Lung (tissue), 12 donors: ENCODE results near the gene CCDC120. TPM values are rescaled to one million over a fixed set of nuclear protein-coding genes. Genes with fewer than 3 reads are reported as not detected.

Experiments used
- ATAC-seq: fragments of 200-7000 bp; cut with Tn5 transposase; one replicate; pipeline ENCODE4 v1.9.1; 2020; ENCODE audit warnings: moderate number of reproducible peaks; ENCODE audit not compliant: insufficient read depth, low FRiP score
- DNase-seq, 3 donors: peaks; one replicate each; pipeline ENCODE4 v3.0.0-alpha.2; 2013 to 2017
- H3K27ac ChIP-seq, 2 donors: one replicate each; pipeline ENCODE4 v1.5.1; 2013; ENCODE audit warnings: mild to moderate bottlenecking in 2 of 2, moderate library complexity in 2 of 2, control low read depth in 1 of 2, inconsistent platforms in 1 of 2, low read depth in 1 of 2, low read length in 1 of 2
- H3K27me3 ChIP-seq, 3 donors: one replicate each; pipeline ENCODE4 v1.5.1; 2013; ENCODE audit warnings: low read length in 2 of 3; ENCODE audit not compliant: control insufficient read depth in 3 of 3, insufficient read depth in 3 of 3
- H3K36me3 ChIP-seq, 4 donors: one replicate each; pipeline ENCODE4 v1.5.1; 2013; ENCODE audit warnings: low read length in 4 of 4, mild to moderate bottlenecking in 1 of 4, moderate library complexity in 1 of 4; ENCODE audit not compliant: control insufficient read depth in 4 of 4, insufficient read depth in 4 of 4
- H3K4me1 ChIP-seq, 5 donors: one replicate each; pipeline ENCODE4 v1.5.1; 2013; ENCODE audit warnings: low read length in 5 of 5, mild to moderate bottlenecking in 2 of 5, moderate library complexity in 1 of 5; ENCODE audit not compliant: control insufficient read depth in 5 of 5, insufficient read depth in 5 of 5
- H3K4me3 ChIP-seq: one replicate; pipeline ENCODE4 v1.5.1; 2013; ENCODE audit warnings: mild to moderate bottlenecking, control low read depth, moderate library complexity
- H3K9ac ChIP-seq, 2 donors: one replicate each; pipeline ENCODE4 v1.5.1; 2013; ENCODE audit warnings: low read length in 2 of 2, control low read depth in 1 of 2; ENCODE audit not compliant: insufficient read depth in 1 of 2
- H3K9me3 ChIP-seq, 4 donors: one replicate each; pipeline ENCODE4 v1.5.1; 2013; ENCODE audit warnings: low read length in 3 of 4, mild to moderate bottlenecking in 1 of 4, moderate library complexity in 1 of 4; ENCODE audit not compliant: control insufficient read depth in 4 of 4, insufficient read depth in 3 of 4
- CTCF ChIP-seq: IDR thresholded peaks from 2 replicates; pipeline ENCODE4 v1.5.1; 2012; ENCODE audit warnings: mild to moderate bottlenecking; ENCODE audit errors: control extremely low read depth, extremely low read depth
- WGBS, 2 donors: extraction: QIAGEN DNeasy Blood & Tissue Kit; methylation state at CpG; one replicate each; pipeline ENCODE4 v1.1.7; 2013; 5-methylcytosine and 5-hydroxymethylcytosine counted together
- polyA plus RNA-seq, 2 donors: library from polyadenylated mRNA; stranded (reverse); fragments of 200-250 nt; gene quantifications; one replicate each; pipeline ENCODE4 v1.2.1, GENCODE V29; 2013
- total RNA-seq, 2 donors: library from RNA; depleted of rRNA in 1 of 2; stranded (reverse); fragments of >200 nt in 1 of 2; gene quantifications; one replicate each; pipeline ENCODE4 v1.2.1, GENCODE V29; 2014 to 2021
- donor health status: control.
- donor health status: control.
- donor health status: Bipolar disorder and iron deficiency.
- donor health status: healthy.
- donor health status: DM: yes; HTN: yes; CAD: no.

Gene CCDC120
- total and polyA plus RNA-seq, 4 donors: 3.8 to 11.3 (median 5.2) TPM

- Histone ChIP-seq H3K4me1 (peaks cover 0 to 6% (median 0%) of the 10 kb centered on the region in 5 donors), H3K27ac (no peak overlapping the region), H3K27me3 (no peaks in the 10 kb centered on the region), H3K36me3 (peaks cover 0 to 6% (median 0%) of the 10 kb centered on the region in 4 donors), H3K4me3 (no peak overlapping the region), H3K9me3 (peaks cover 0 to 7% (median 0%) of the 10 kb centered on the region in 4 donors), H3K9ac (no peak overlapping the region)
- 76 to 94% methylated on average over 4 of the region's 4 CpGs for WGBS, 2 donors
- no peak for ATAC-seq
- DNase-seq: no peak
- TF ChIP-seq CTCF: no peak
These were observed 12.2 kb downstream of the CCDC120 start for GRCh38 chrX:49070988-49071387.

GRCh38 chrX:49071877-49072711 is 13.3 kb downstream of the CCDC120 start:
- Histone ChIP-seq H3K4me3 (no peak overlapping the region), H3K27ac (peak overlapping the region in 1 of 2 donors; percentile 49)
- ATAC-seq: peak; percentile 69

GRCh38 chrX:49072712-49073095 is 13.9 kb downstream of the CCDC120 start:
- no peaks in the 10 kb centered on the region for H3K27me3 ChIP-seq
- H3K4me1 ChIP-seq: peaks cover 0 to 6% (median 0%) of the 10 kb centered on the region in 5 donors
- no peak for TF ChIP-seq CTCF
- ATAC-seq (no peak), DNase-seq (peak in 1 of 3 donors; percentile 7)
- peak overlapping the region in 1 of 2 donors; percentile 11 for H3K9ac ChIP-seq
- H3K27ac ChIP-seq: peak overlapping the region in 1 of 2 donors; percentile 49
- H3K36me3 ChIP-seq: peaks cover 0 to 14% (median 3%) of the 10 kb centered on the region in 4 donors
- H3K4me3 ChIP-seq: no peak overlapping the region
- WGBS, 2 donors: 62 to 66% methylated on average over 10 of the region's 10 CpGs
- peaks cover 0 to 9% (median 0%) of the 10 kb centered on the region in 4 donors for H3K9me3 ChIP-seq

More at GRCh38 chrX:49071877-49072711, 13.3 kb downstream of the CCDC120 start:
- peak; percentile 90 to 91 (median 90) for DNase-seq
- 53 to 59% methylated on average over 46 to 63 of the region's 63 CpGs for WGBS, 2 donors
- no peaks in the 10 kb centered on the region for H3K27me3 ChIP-seq
- H3K9ac ChIP-seq: no peak overlapping the region
- peaks cover 0 to 9% (median 0%) of the 10 kb centered on the region in 4 donors for H3K9me3 ChIP-seq
- H3K36me3 ChIP-seq: peaks cover 0 to 11% (median 2%) of the 10 kb centered on the region in 4 donors
- peaks cover 0 to 6% (median 0%) of the 10 kb centered on the region in 5 donors for H3K4me1 ChIP-seq
- no peak for TF ChIP-seq CTCF
